Mucosa of descending colon (tissue), 3 donors: ENCODE measurements around the gene MRPL52. TPM values are rescaled to one million over a fixed set of nuclear protein-coding genes. Genes with fewer than 3 reads are reported as not detected.
A peak's percentile ranks its signal among the peaks of the same experiment; 100 is the strongest.

Experiments used
- ATAC-seq: fragments of 200-7000 bp; cut with Tn5 transposase; one replicate; pipeline ENCODE4 v1.9.1; 2020; ENCODE audit warnings: mild to moderate bottlenecking, moderate library complexity
- DNase-seq, 3 donors: peaks; one replicate each; pipeline ENCODE4 v3.0.0-alpha.2; 2020
- H3K36me3 ChIP-seq: fragments of 200-600 bp; one replicate; pipeline ENCODE4 v1.8.0; 2021; ENCODE audit warnings: low read depth, mild to moderate bottlenecking
- H3K4me1 ChIP-seq: fragments of 200-600 bp; one replicate; pipeline ENCODE4 v1.8.0; 2021; ENCODE audit warnings: low read depth, mild to moderate bottlenecking
- H3K4me3 ChIP-seq: fragments of 200-600 bp; one replicate; pipeline ENCODE4 v1.8.0; 2021; ENCODE audit warnings: mild to moderate bottlenecking
- H3K9me3 ChIP-seq: fragments of 200-600 bp; one replicate; pipeline ENCODE4 v1.8.0; 2021; ENCODE audit warnings: mild to moderate bottlenecking
- intact Hi-C, 2 donors: fragments of 100-400 bp; cut with DNase I in 1 of 2; cut with micrococcal nuclease in 1 of 2; formaldehyde crosslinking; loops; one replicate each; pipeline versions ENCODE4 v1.11.0 to v1.11.1; 2022; cut with DNase I, micrococcal nuclease
- long read RNA-seq, 2 donors: library from polyadenylated mRNA; unstranded; transcript quantifications; one replicate each; pipeline ENCODE4 v2.0.0, GENCODE V29; 2019 to 2021
- total RNA-seq, 3 donors: library from RNA; stranded (reverse); fragmentation: NEBNext Ultra II Directional in 2 of 3; extraction: Animal tissue kit (Norgen Biotek cat#: 25700) in 2 of 3; gene quantifications; one replicate each; pipeline versions ENCODE4 v1.2.1 to v1.2.4, GENCODE V29; 2021 to 2023
- TF ChIP-seq, protein P1 (sequence below): fragments of 200-600 bp; IDR thresholded peaks from one replicate; pipeline ENCODE4 v1.8.0; 2022; ENCODE audit warnings: antibody characterized with exemption, mild to moderate bottlenecking
- donor health status: DM: no; HTN: no; CAD: no; lungs with moderate emphysema.
- donor health status: DM: no; HTN: no; CAD: no.
- donor health status: DM: no; HTN: yes; CAD: no.

Gene MRPL52
- 10 to 100 TPM; 59.1 to 79.1 (median 64.5) TPM for total RNA-seq
- long read RNA-seq, donor 1, transcript MRPL52-202 (5 exons, 1,118 nt), result major isoform, 17 of 32 reads
- long read RNA-seq, donor 1, transcript MRPL52-203 (5 exons, 1,111 nt), result minor isoform, 7 of 32 reads
- long read RNA-seq, donor 1, partial matches to known transcripts, result 0 of 32 reads
- long read RNA-seq, donor 1, other reads (novel, unspliced or antisense), result 2 of 32 reads
- long read RNA-seq, donor 2, transcript MRPL52-203 (5 exons, 1,111 nt), result minor isoform, 9 of 47 reads
- long read RNA-seq, donor 2, transcript MRPL52-215 (5 exons, 398 nt), result minor isoform, 5 of 47 reads
- long read RNA-seq, donor 2, transcript MRPL52-202 (5 exons, 1,118 nt), result major isoform, 22 of 47 reads
- long read RNA-seq, donor 2, partial matches to known transcripts, result 2 of 47 reads
- long read RNA-seq, donor 2, other reads (novel, unspliced or antisense), result 5 of 47 reads

DNA sequence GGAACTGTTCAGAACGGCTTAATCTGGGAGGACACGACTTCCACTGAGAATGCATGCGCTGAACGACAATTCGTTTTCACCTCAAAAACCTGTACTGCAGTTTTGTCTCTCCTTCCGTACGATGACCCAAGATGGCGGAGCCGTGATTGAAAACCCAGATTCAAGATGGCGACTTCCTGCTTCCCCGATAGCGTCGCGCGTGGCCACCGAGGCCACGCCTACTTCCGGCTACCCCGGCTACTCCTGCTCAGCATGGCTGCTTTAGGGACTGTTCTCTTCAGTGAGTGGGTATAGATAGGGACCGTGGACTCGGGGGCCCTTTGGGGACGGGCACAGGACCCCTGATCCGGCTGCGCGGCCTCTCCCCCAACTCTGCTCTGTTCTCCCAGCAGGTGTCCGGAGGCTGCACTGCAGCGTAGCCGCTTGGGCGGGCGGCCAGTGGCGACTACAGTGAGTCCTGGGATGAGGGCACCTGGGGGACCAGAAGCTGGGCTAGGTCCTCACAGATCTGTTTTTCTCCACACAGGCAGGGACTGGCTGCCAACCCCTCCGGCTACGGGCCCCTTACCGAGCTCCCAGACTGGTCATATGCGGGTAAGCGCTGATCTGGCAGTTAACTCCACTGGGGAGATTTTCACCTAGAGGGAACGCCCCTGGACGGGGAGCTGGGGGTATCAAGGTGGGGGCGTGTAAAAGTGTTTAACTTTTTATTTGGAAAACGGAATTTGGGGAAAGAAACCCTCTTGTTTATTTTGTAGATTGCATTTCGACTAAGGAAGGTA, at the start of gene MRPL52:
Gene MRPL52 (plus strand): TSS at position 227 of the 782 bp plus-strand sequence. CDS start 26 bp downstream, at position 253.
- peaks cover 6% of the 10 kb centered on the region for H3K4me1 ChIP-seq
- ATAC-seq, result peak; percentile 99
- no peaks in the 10 kb centered on the region for H3K36me3 ChIP-seq

DNA sequence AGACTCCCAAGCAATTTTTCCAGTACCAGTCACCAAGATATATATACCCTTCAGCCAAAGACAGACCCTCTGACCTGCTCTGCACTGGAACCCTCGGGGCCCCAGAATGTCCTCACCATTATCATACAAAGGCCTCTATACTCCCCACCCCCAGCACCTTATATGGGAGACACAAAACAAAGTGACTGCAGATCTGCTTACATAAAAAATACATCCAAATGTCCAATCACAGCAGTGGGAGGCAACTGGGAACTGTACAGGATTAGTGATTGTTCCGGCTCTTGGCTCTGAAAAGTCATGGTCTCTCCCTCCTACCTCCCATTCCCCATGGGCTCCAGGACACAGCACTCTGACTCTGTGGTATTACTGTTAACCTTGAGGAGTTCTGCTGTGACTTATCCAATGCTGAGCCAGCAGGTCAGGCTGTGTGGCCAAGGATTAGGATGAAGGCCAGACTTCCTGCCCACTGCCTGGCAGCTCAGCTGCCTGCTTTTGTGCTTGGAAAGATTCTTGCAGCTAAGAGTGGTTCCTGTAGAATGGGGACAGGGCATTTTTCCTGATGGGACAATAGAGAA, 49.5 kb upstream of the MRPL52 start:
- intact Hi-C loops, result no loop called here
- no peak for ATAC-seq
- H3K9me3 ChIP-seq, result no peaks in the 10 kb centered on the region

More for the DNA sequence above, at the start of gene MRPL52:
- DNase-seq, result peak; percentile 92 to 95 (median 95)
- no peaks in the 10 kb centered on the region for H3K9me3 ChIP-seq
- TF ChIP-seq, protein P1, sequence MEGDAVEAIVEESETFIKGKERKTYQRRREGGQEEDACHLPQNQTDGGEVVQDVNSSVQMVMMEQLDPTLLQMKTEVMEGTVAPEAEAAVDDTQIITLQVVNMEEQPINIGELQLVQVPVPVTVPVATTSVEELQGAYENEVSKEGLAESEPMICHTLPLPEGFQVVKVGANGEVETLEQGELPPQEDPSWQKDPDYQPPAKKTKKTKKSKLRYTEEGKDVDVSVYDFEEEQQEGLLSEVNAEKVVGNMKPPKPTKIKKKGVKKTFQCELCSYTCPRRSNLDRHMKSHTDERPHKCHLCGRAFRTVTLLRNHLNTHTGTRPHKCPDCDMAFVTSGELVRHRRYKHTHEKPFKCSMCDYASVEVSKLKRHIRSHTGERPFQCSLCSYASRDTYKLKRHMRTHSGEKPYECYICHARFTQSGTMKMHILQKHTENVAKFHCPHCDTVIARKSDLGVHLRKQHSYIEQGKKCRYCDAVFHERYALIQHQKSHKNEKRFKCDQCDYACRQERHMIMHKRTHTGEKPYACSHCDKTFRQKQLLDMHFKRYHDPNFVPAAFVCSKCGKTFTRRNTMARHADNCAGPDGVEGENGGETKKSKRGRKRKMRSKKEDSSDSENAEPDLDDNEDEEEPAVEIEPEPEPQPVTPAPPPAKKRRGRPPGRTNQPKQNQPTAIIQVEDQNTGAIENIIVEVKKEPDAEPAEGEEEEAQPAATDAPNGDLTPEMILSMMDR, result no peak
- intact Hi-C loops, result no loop called here
- peak within 1 kb of the TSS; percentile 54 for H3K4me3 ChIP-seq

DNA sequence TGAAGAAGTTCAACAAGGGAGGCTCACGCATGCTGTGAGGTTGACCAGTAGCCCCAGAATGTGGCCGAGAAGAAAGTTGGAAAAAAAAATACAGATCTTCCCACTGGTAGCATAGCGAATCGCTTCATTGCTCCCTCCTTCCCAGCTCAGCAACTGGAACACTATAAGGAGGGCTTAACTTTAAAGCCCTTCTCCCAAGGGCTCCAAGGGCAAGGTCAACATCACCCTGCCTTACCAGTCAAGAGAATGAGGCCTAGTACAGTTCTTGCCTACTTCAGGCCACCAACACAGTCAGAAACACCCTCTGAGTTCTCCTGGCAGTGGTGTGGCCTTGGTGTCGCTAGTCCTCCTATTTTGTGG, 48.8 kb upstream of the MRPL52 start:
- H3K9me3 ChIP-seq, result no peaks in the 10 kb centered on the region
- ATAC-seq (no peak), DNase-seq (no peak)
- TF ChIP-seq, protein P1, result no peak
- H3K36me3 ChIP-seq, result no peaks in the 10 kb centered on the region
- intact Hi-C loops, result no loop called here
- no peak overlapping the region for H3K4me3 ChIP-seq
- H3K4me1 ChIP-seq, result no peaks in the 10 kb centered on the region

More for the DNA sequence above, 49.5 kb upstream of the MRPL52 start:
- Histone ChIP-seq H3K4me3 (no peak overlapping the region), H3K36me3 (no peaks in the 10 kb centered on the region), H3K4me1 (no peaks in the 10 kb centered on the region)
- TF ChIP-seq, protein P1, result no peak
- no peak for DNase-seq

DNA sequence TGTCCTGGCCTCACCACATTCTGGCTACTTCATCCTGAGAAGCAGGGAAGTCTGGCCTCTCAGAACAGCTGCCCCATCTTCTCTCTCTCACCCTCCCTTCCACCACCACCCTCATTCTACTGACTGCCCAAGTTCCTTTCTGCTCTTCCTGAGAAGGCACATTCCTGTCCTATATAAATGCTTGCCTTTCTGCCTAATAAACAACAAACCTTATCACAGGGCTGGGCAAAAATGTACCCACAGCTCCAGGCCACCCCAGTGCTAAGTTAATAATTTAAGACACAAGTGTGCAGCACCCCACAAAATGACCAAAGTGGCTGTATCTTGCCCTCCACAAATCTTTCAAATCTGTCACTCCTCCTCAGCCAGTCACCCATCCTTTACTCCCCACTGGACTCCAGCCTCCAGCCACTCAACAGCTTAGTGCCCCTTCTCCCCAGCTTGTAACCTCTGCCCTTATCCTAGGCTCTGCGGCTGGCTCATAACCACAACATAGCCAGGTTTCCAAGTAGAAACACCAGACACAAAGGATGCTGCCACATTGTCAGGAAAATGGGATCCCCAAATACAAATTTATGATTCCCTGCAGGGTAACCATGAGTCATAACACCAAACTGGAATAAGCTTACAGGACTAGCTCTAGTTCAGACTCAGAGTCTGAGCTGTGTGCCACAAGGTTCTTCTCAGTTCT, 48.2 kb upstream of the MRPL52 start:
- no peaks in the 10 kb centered on the region for H3K9me3 ChIP-seq
- H3K4me1 ChIP-seq, result no peaks in the 10 kb centered on the region
- intact Hi-C loops, result no loop called here
- TF ChIP-seq, protein P1, result no peak
- no peak for DNase-seq
- H3K4me3 ChIP-seq, result no peak overlapping the region
- ATAC-seq, result no peak
- no peaks in the 10 kb centered on the region for H3K36me3 ChIP-seq

DNA sequence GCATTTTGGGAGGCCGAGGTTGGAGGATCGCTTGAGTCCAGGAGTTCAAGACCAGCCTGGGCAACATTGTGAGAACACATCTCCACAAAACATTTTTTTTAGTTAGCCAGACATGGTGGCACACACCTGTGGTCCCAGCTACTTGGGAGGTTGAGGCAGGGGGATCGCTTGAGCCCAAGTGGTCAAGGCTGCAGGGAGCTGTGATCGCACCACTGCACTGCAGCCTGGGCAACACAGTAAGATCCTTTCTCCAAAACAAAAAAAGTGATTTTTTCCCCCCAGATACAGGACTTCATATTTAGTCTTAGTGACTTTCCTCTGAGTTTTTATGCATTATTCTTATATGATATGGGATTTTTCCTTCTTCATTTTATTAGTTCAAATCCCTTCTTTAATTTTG, 43.0 kb upstream of the MRPL52 start:
- Histone ChIP-seq H3K36me3 (no peaks in the 10 kb centered on the region), H3K4me1 (no peaks in the 10 kb centered on the region), H3K9me3 (no peaks in the 10 kb centered on the region), H3K4me3 (no peak overlapping the region)
- TF ChIP-seq, protein P1, result no peak
- no peak for ATAC-seq
- intact Hi-C loops, result no loop called here
- DNase-seq, result no peak
